ENCODE results near the gene SKAP2. TPM values are rescaled to one million over a fixed set of nuclear protein-coding genes. Genes with fewer than 3 reads are reported as not detected.

Gene SKAP2
- total RNA-seq, 1 experiment from 2014 or later, result 9.6 TPM

GRCh38 chr7:26631601-26632000 lies 232.8 kb downstream of the SKAP2 start:
- Histone ChIP-seq H3K4me2 (ENCODE audit: low read length) (no peak overlapping the region), H3F3A (ENCODE audit: low read length, unreplicated experiment) (no peaks in the 10 kb centered on the region), H3K9me2 (replicated peaks; ENCODE audit: low read length) (no peaks in the 10 kb centered on the region), H3K4me3 (ENCODE audit: low read length) (no peak overlapping the region), H2AFZ (ENCODE audit: low read length) (no peak overlapping the region), H3K27me3 (ENCODE audit: low read length) (no peaks in the 10 kb centered on the region), H3K79me2 (ENCODE audit: low read length) (no peaks in the 10 kb centered on the region), H3K36me3 (ENCODE audit: low read depth, low read length) (no peaks in the 10 kb centered on the region), H3K27ac (ENCODE audit: low read length) (no peak overlapping the region), H3K9ac (ENCODE audit: low read length) (no peak overlapping the region), H4K20me1 (ENCODE audit: low read length) (no peaks in the 10 kb centered on the region), H3K4me1 (ENCODE audit: insufficient read depth, low read length) (peaks cover 10% of the 10 kb centered on the region; the same call in 1 of the 2 replicates), H3K9me3 (ENCODE audit: low read length) (no peaks in the 10 kb centered on the region)
- ATAC-seq (no peak), DNase-seq (no peak)
- TF ChIP-seq EZH2phosphoT487 (IDR thresholded peaks at IDR 0.05; ENCODE audit: borderline replicate concordance, low read length), result no peak
- TF ChIP-seq, protein P1, sequence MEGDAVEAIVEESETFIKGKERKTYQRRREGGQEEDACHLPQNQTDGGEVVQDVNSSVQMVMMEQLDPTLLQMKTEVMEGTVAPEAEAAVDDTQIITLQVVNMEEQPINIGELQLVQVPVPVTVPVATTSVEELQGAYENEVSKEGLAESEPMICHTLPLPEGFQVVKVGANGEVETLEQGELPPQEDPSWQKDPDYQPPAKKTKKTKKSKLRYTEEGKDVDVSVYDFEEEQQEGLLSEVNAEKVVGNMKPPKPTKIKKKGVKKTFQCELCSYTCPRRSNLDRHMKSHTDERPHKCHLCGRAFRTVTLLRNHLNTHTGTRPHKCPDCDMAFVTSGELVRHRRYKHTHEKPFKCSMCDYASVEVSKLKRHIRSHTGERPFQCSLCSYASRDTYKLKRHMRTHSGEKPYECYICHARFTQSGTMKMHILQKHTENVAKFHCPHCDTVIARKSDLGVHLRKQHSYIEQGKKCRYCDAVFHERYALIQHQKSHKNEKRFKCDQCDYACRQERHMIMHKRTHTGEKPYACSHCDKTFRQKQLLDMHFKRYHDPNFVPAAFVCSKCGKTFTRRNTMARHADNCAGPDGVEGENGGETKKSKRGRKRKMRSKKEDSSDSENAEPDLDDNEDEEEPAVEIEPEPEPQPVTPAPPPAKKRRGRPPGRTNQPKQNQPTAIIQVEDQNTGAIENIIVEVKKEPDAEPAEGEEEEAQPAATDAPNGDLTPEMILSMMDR (conservative IDR thresholded peaks at IDR 0.05; ENCODE audit: low read depth, low read length), result no peak
- no peak for TF ChIP-seq EZH2 (IDR thresholded peaks at IDR 0.05; ENCODE audit: low read length, unreplicated experiment)
- no TSS peak for BruUV-seq (replicated peaks)
- CTCF ChIA-PET, result no interaction called here
- POLR2A ChIA-PET (ENCODE audit: unreplicated experiment), result no interaction called here
- intact Hi-C loops (cut with micrococcal nuclease), result no loop called here

DNA sequence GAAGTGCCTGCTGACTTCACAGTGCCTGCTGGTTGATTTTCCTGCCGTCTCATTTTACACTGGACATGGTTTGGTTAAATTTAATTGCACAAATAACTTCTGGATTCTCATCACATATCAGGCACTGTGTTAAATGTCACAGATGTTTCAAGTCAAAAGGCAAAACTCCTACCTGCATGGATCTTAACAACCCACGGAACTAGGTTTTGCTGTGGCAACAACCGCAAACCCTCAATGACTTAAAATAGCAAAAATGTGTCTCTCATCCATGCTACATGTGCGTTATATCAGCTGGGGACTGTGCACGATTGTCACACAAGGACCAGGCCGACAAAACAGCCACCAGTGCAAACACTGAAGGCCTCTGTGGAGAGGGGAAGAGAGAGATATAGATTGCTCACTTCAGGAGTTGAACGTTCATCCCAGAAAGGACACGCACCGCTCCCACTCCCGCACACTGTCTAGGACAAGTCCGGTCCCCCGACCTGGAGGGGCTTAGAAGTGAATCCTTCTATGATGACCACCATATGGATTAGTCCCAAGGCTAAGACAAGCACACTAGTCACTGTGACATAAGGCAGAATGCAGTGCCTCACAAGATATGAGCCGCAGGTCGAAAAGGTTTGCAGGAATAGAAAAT lies 233.3 kb downstream of the SKAP2 start:
- H2AFZ ChIP-seq (ENCODE audit: low read length), result no peak overlapping the region
- no peak for DNase-seq
- ChIA-PET CTCF (no interaction called here), POLR2A (ENCODE audit: unreplicated experiment) (no interaction called here)
- no peaks in the 10 kb centered on the region for H3K9me3 ChIP-seq (ENCODE audit: low read length)
- no peak overlapping the region for H3K9ac ChIP-seq (ENCODE audit: low read length)
- H3K4me3 ChIP-seq (ENCODE audit: low read length), result no peak overlapping the region
- H3K4me2 ChIP-seq (ENCODE audit: low read length), result no peak overlapping the region
- TF ChIP-seq EZH2 (IDR thresholded peaks at IDR 0.05; ENCODE audit: low read length, unreplicated experiment) (no peak), EZH2phosphoT487 (IDR thresholded peaks at IDR 0.05; ENCODE audit: borderline replicate concordance, low read length) (no peak)
- TF ChIP-seq, protein P1 (conservative IDR thresholded peaks at IDR 0.05; ENCODE audit: low read depth, low read length), result no peak
- no peaks in the 10 kb centered on the region for H3F3A ChIP-seq (ENCODE audit: low read length, unreplicated experiment)
- BruUV-seq (replicated peaks), result no TSS peak
- H3K27ac ChIP-seq (ENCODE audit: low read length), result no peak overlapping the region
- no peaks in the 10 kb centered on the region for H3K36me3 ChIP-seq (ENCODE audit: low read depth, low read length)
- no peaks in the 10 kb centered on the region for H3K79me2 ChIP-seq (ENCODE audit: low read length)
- no peak for ATAC-seq
- H4K20me1 ChIP-seq (ENCODE audit: low read length), result no peaks in the 10 kb centered on the region
- intact Hi-C loops (cut with micrococcal nuclease), result no loop called here
- peaks cover 10% of the 10 kb centered on the region; the same call in 1 of the 2 replicates for H3K4me1 ChIP-seq (ENCODE audit: insufficient read depth, low read length)
- H3K27me3 ChIP-seq (ENCODE audit: low read length), result no peaks in the 10 kb centered on the region
- H3K9me2 ChIP-seq (replicated peaks; ENCODE audit: low read length), result no peaks in the 10 kb centered on the region

- DNase-seq (no peak), ATAC-seq (no peak)
- ChIA-PET POLR2A (ENCODE audit: unreplicated experiment) (no interaction called here), CTCF (no interaction called here)
- Histone ChIP-seq H3K9me3 (ENCODE audit: low read length) (no peaks in the 10 kb centered on the region), H3K4me1 (ENCODE audit: insufficient read depth, low read length) (peaks cover 10% of the 10 kb centered on the region; the same call in 1 of the 2 replicates), H3K27ac (ENCODE audit: low read length) (no peak overlapping the region), H3K79me2 (ENCODE audit: low read length) (no peaks in the 10 kb centered on the region), H3F3A (ENCODE audit: low read length, unreplicated experiment) (no peaks in the 10 kb centered on the region), H3K9ac (ENCODE audit: low read length) (no peak overlapping the region), H2AFZ (ENCODE audit: low read length) (no peak overlapping the region), H3K27me3 (ENCODE audit: low read length) (no peaks in the 10 kb centered on the region), H3K9me2 (replicated peaks; ENCODE audit: low read length) (no peaks in the 10 kb centered on the region), H3K4me2 (ENCODE audit: low read length) (no peak overlapping the region), H4K20me1 (ENCODE audit: low read length) (no peaks in the 10 kb centered on the region), H3K36me3 (ENCODE audit: low read depth, low read length) (no peaks in the 10 kb centered on the region), H3K4me3 (ENCODE audit: low read length) (no peak overlapping the region)
- BruUV-seq (replicated peaks), result no TSS peak
- intact Hi-C loops (cut with micrococcal nuclease), result no loop called here
- TF ChIP-seq EZH2phosphoT487 (IDR thresholded peaks at IDR 0.05; ENCODE audit: borderline replicate concordance, low read length), result no peak
- no peak for TF ChIP-seq EZH2 (IDR thresholded peaks at IDR 0.05; ENCODE audit: low read length, unreplicated experiment)
- TF ChIP-seq, protein P1 (conservative IDR thresholded peaks at IDR 0.05; ENCODE audit: low read depth, low read length), result no peak
Measured at GRCh38 chr7:26630361-26630760, 234.0 kb downstream of the SKAP2 start.
